ENCODE data around the gene RNF168.

- no peak for TF ChIP-seq POLR2A (IDR thresholded peaks at IDR 0.05; ENCODE audit: extremely low read depth, insufficient read length)
- TF ChIP-seq CTCF (IDR thresholded peaks at IDR 0.05; ENCODE audit: low read depth, low read length) = no peak
- TF ChIP-seq, protein P1, sequence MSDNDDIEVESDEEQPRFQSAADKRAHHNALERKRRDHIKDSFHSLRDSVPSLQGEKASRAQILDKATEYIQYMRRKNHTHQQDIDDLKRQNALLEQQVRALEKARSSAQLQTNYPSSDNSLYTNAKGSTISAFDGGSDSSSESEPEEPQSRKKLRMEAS (IDR thresholded peaks at IDR 0.05; ENCODE audit: low read depth, low read length) = no peak
- TF ChIP-seq MYC (IDR thresholded peaks at IDR 0.05; ENCODE audit: low read depth, low read length) = no peak
Measured at GRCh38 chr3:196489747-196490146, 13.8 kb downstream of the RNF168 start.
